ENCODE results near the gene GLB1L3.
"Not testable (repeated sequence)": the region's sequence is repeated elsewhere in the genome, so short reads cannot be mapped to it uniquely, and the experiment has no call there.

The GLB1L3 gene

GRCh38 chr11:134284349-134284748, 8.2 kb downstream of the GLB1L3 start:
- not testable (repeated sequence) for H3K4me3 ChIP-seq (ENCODE audit: low read length); H3K36me3 ChIP-seq (ENCODE audit: insufficient read depth, low read length); H2AFZ ChIP-seq (ENCODE audit: low read depth, low read length); H3K27me3 ChIP-seq (ENCODE audit: insufficient read depth, low read length); H3K9me3 ChIP-seq (ENCODE audit: low read length); H3K4me1 ChIP-seq (ENCODE audit: insufficient read depth, low read length)

GRCh38 chr11:134287561-134287960, 11.4 kb downstream of the GLB1L3 start:
- Histone ChIP-seq H3K9me3 (ENCODE audit: low read length) (no peaks in the 10 kb centered on the region), H3K27me3 (ENCODE audit: insufficient read depth, low read length) (peaks cover 5% of the 10 kb centered on the region), H3K36me3 (ENCODE audit: insufficient read depth, low read length) (no peaks in the 10 kb centered on the region), H3K4me1 (ENCODE audit: insufficient read depth, low read length) (peaks cover 9% of the 10 kb centered on the region), H2AFZ (ENCODE audit: low read depth, low read length) (no peak overlapping the region), H3K4me3 (ENCODE audit: low read length) (no peak overlapping the region)

- Histone ChIP-seq H3K4me1 (ENCODE audit: insufficient read depth, low read length) (peaks cover 9% of the 10 kb centered on the region), H2AFZ (ENCODE audit: low read depth, low read length) (no peak overlapping the region), H3K27me3 (ENCODE audit: insufficient read depth, low read length) (peaks cover 8% of the 10 kb centered on the region), H3K36me3 (ENCODE audit: insufficient read depth, low read length) (no peaks in the 10 kb centered on the region), H3K4me3 (ENCODE audit: low read length) (no peak overlapping the region), H3K9me3 (ENCODE audit: low read length) (no peaks in the 10 kb centered on the region)
These were observed 12.3 kb downstream of the GLB1L3 start for GRCh38 chr11:134288486-134288885.

GRCh38 chr11:134289167-134289566, 13.0 kb downstream of the GLB1L3 start:
- Histone ChIP-seq H3K4me1 (ENCODE audit: insufficient read depth, low read length) (peaks cover 9% of the 10 kb centered on the region), H2AFZ (ENCODE audit: low read depth, low read length) (no peak overlapping the region), H3K4me3 (ENCODE audit: low read length) (no peak overlapping the region), H3K27me3 (ENCODE audit: insufficient read depth, low read length) (peaks cover 8% of the 10 kb centered on the region), H3K36me3 (ENCODE audit: insufficient read depth, low read length) (no peaks in the 10 kb centered on the region), H3K9me3 (ENCODE audit: low read length) (no peaks in the 10 kb centered on the region)

GRCh38 chr11:134289789-134290188, 13.6 kb downstream of the GLB1L3 start:
- no peaks in the 10 kb centered on the region for H3K9me3 ChIP-seq (ENCODE audit: low read length)
- no peak overlapping the region for H3K4me3 ChIP-seq (ENCODE audit: low read length)
- H2AFZ ChIP-seq (ENCODE audit: low read depth, low read length): no peak overlapping the region
- peaks cover 9% of the 10 kb centered on the region for H3K4me1 ChIP-seq (ENCODE audit: insufficient read depth, low read length)
- H3K27me3 ChIP-seq (ENCODE audit: insufficient read depth, low read length): peaks cover 8% of the 10 kb centered on the region
- H3K36me3 ChIP-seq (ENCODE audit: insufficient read depth, low read length): no peaks in the 10 kb centered on the region

- peaks cover 8% of the 10 kb centered on the region for H3K27me3 ChIP-seq (ENCODE audit: insufficient read depth, low read length)
- no peaks in the 10 kb centered on the region for H3K36me3 ChIP-seq (ENCODE audit: insufficient read depth, low read length)
- H3K4me1 ChIP-seq (ENCODE audit: insufficient read depth, low read length): peaks cover 9% of the 10 kb centered on the region
- no peak overlapping the region for H2AFZ ChIP-seq (ENCODE audit: low read depth, low read length)
- H3K4me3 ChIP-seq (ENCODE audit: low read length): no peak overlapping the region
- H3K9me3 ChIP-seq (ENCODE audit: low read length): no peaks in the 10 kb centered on the region
These were observed 14.5 kb downstream of the GLB1L3 start for GRCh38 chr11:134290646-134291045.

GRCh38 chr11:134291196-134291595, 15.0 kb downstream of the GLB1L3 start:
- Histone ChIP-seq H3K4me3 (ENCODE audit: low read length) (no peak overlapping the region), H3K4me1 (ENCODE audit: insufficient read depth, low read length) (peaks cover 9% of the 10 kb centered on the region), H2AFZ (ENCODE audit: low read depth, low read length) (no peak overlapping the region), H3K36me3 (ENCODE audit: insufficient read depth, low read length) (no peaks in the 10 kb centered on the region), H3K27me3 (ENCODE audit: insufficient read depth, low read length) (peaks cover 8% of the 10 kb centered on the region), H3K9me3 (ENCODE audit: low read length) (no peaks in the 10 kb centered on the region)

- H3K27me3 ChIP-seq (ENCODE audit: insufficient read depth, low read length): peaks cover 8% of the 10 kb centered on the region
- H3K4me1 ChIP-seq (ENCODE audit: insufficient read depth, low read length): peaks cover 9% of the 10 kb centered on the region
- H3K36me3 ChIP-seq (ENCODE audit: insufficient read depth, low read length): no peaks in the 10 kb centered on the region
These were observed 16.5 kb downstream of the GLB1L3 start for GRCh38 chr11:134292661-134293060.

GRCh38 chr11:134293119-134294113, 17.2 kb downstream of the GLB1L3 start:
- peaks cover 9% of the 10 kb centered on the region for H3K4me1 ChIP-seq (ENCODE audit: insufficient read depth, low read length)
- no peak overlapping the region for H3K4me3 ChIP-seq (ENCODE audit: low read length)
- H3K27me3 ChIP-seq (ENCODE audit: insufficient read depth, low read length): peaks cover 8% of the 10 kb centered on the region
- H3K9me3 ChIP-seq (ENCODE audit: low read length): no peaks in the 10 kb centered on the region
- no peaks in the 10 kb centered on the region for H3K36me3 ChIP-seq (ENCODE audit: insufficient read depth, low read length)
- H2AFZ ChIP-seq (ENCODE audit: low read depth, low read length): no peak overlapping the region

More at GRCh38 chr11:134292661-134293060, 16.5 kb downstream of the GLB1L3 start:
- H3K4me3 ChIP-seq (ENCODE audit: low read length): no peak overlapping the region
- H3K9me3 ChIP-seq (ENCODE audit: low read length): no peaks in the 10 kb centered on the region
- no peak overlapping the region for H2AFZ ChIP-seq (ENCODE audit: low read depth, low read length)

- H2AFZ ChIP-seq (ENCODE audit: low read depth, low read length): no peak overlapping the region
- H3K4me1 ChIP-seq (ENCODE audit: insufficient read depth, low read length): peaks cover 4% of the 10 kb centered on the region
- H3K9me3 ChIP-seq (ENCODE audit: low read length): no peaks in the 10 kb centered on the region
- H3K36me3 ChIP-seq (ENCODE audit: insufficient read depth, low read length): no peaks in the 10 kb centered on the region
- no peak overlapping the region for H3K4me3 ChIP-seq (ENCODE audit: low read length)
- H3K27me3 ChIP-seq (ENCODE audit: insufficient read depth, low read length): peaks cover 13% of the 10 kb centered on the region
These were observed 18.5 kb downstream of the GLB1L3 start for GRCh38 chr11:134294664-134295063.

- no peaks in the 10 kb centered on the region for H3K9me3 ChIP-seq (ENCODE audit: low read length)
- H3K4me1 ChIP-seq (ENCODE audit: insufficient read depth, low read length): no peaks in the 10 kb centered on the region
- H3K4me3 ChIP-seq (ENCODE audit: low read length): no peak overlapping the region
- H3K36me3 ChIP-seq (ENCODE audit: insufficient read depth, low read length): no peaks in the 10 kb centered on the region
- peaks cover 17% of the 10 kb centered on the region for H3K27me3 ChIP-seq (ENCODE audit: insufficient read depth, low read length)
- H2AFZ ChIP-seq (ENCODE audit: low read depth, low read length): no peak overlapping the region
These were observed 36.0 kb downstream of the GLB1L3 start for GRCh38 chr11:134312223-134312622.

- no peak overlapping the region for H2AFZ ChIP-seq (ENCODE audit: low read depth, low read length)
- H3K27me3 ChIP-seq (ENCODE audit: insufficient read depth, low read length): peaks cover 17% of the 10 kb centered on the region
- H3K4me3 ChIP-seq (ENCODE audit: low read length): no peak overlapping the region
- no peaks in the 10 kb centered on the region for H3K9me3 ChIP-seq (ENCODE audit: low read length)
- no peaks in the 10 kb centered on the region for H3K4me1 ChIP-seq (ENCODE audit: insufficient read depth, low read length)
- no peaks in the 10 kb centered on the region for H3K36me3 ChIP-seq (ENCODE audit: insufficient read depth, low read length)
These were observed 36.6 kb downstream of the GLB1L3 start for GRCh38 chr11:134312807-134313206.

GRCh38 chr11:134313379-134313778, 37.2 kb downstream of the GLB1L3 start:
- no peak overlapping the region for H2AFZ ChIP-seq (ENCODE audit: low read depth, low read length)
- H3K4me3 ChIP-seq (ENCODE audit: low read length): no peak overlapping the region
- no peaks in the 10 kb centered on the region for H3K36me3 ChIP-seq (ENCODE audit: insufficient read depth, low read length)
- H3K4me1 ChIP-seq (ENCODE audit: insufficient read depth, low read length): no peaks in the 10 kb centered on the region
- H3K9me3 ChIP-seq (ENCODE audit: low read length): no peaks in the 10 kb centered on the region
- H3K27me3 ChIP-seq (ENCODE audit: insufficient read depth, low read length): peaks cover 17% of the 10 kb centered on the region

Measured in neuron (in vitro differentiated cells).